CD8-positive, alpha-beta memory T cell (primary cell): ENCODE measurements around the gene COL13A1. TPM values are rescaled to one million over a fixed set of nuclear protein-coding genes. Genes with fewer than 3 reads are reported as not detected.

Experiments
- CTCF ChIA-PET: fragments of 350-600 bp; sonication (Branson Sonifier 250); formaldehyde crosslinking; loops from one replicate; lab custom pipeline; 2021; ENCODE audit warnings: antibody characterized with exemption; lab: Charles Lee
- POLR2A ChIA-PET: fragments of 350-600 bp; sonication (Branson Sonifier 250); formaldehyde crosslinking; loops from one replicate; lab custom pipeline; 2021; ENCODE audit warnings: antibody characterized with exemption; lab: Charles Lee
- DNase-seq, 5 donors: peaks; one replicate each; pipeline versions ENCODE4 v3.0.0 to v3.0.0-alpha.2; 2020 to 2022; ENCODE audit warnings: mixed read lengths in 1 of 5
- H3K27ac ChIP-seq: one replicate; pipeline ENCODE4 v1.7.0; 2013; ENCODE audit warnings: low read depth, mild to moderate bottlenecking, low read length, moderate library complexity
- H3K27me3 ChIP-seq: 2 replicates; pipeline ENCODE4 v1.7.0; 2013; ENCODE audit warnings: low read length, mild to moderate bottlenecking; ENCODE audit not compliant: insufficient read depth, poor library complexity, severe bottlenecking
- H3K36me3 ChIP-seq: 2 replicates; pipeline ENCODE4 v1.7.0; 2013; ENCODE audit warnings: mild to moderate bottlenecking, low read length, moderate library complexity; ENCODE audit not compliant: insufficient read depth
- H3K4me1 ChIP-seq: 2 replicates; pipeline ENCODE4 v1.7.0; 2013; ENCODE audit warnings: mild to moderate bottlenecking, low read length, moderate library complexity; ENCODE audit not compliant: insufficient read depth
- H3K4me3 ChIP-seq: 2 replicates; pipeline ENCODE4 v1.7.0; 2013; ENCODE audit warnings: mild to moderate bottlenecking, low read length
- H3K9me3 ChIP-seq: 2 replicates; pipeline ENCODE4 v1.7.0; 2013; ENCODE audit warnings: mild to moderate bottlenecking, low read length
- H3K27ac Mint-ChIP-seq, 8 donors: one replicate each; pipeline ENCODE4 v1.8.0; 2020 to 2021; ENCODE audit warnings: mixed read lengths in 8 of 8, mild to moderate bottlenecking in 6 of 8, inconsistent platforms in 3 of 8, moderate library complexity in 3 of 8
- H3K27me3 Mint-ChIP-seq, 2 donors: one replicate each; pipeline ENCODE4 v1.8.0; 2020 to 2021; ENCODE audit warnings: mixed read lengths in 2 of 2, mild to moderate bottlenecking in 1 of 2, moderate library complexity in 1 of 2
- H3K36me3 Mint-ChIP-seq, 3 donors: one replicate each; pipeline ENCODE4 v1.8.0; 2020 to 2021; ENCODE audit warnings: mixed read lengths in 3 of 3, inconsistent platforms in 1 of 3, mild to moderate bottlenecking in 1 of 3
- H3K4me1 Mint-ChIP-seq, 3 donors: one replicate each; pipeline ENCODE4 v1.8.0; 2020 to 2021; ENCODE audit warnings: mixed read lengths in 3 of 3, inconsistent platforms in 1 of 3, mild to moderate bottlenecking in 1 of 3
- H3K4me3 Mint-ChIP-seq, 7 donors: one replicate each; pipeline ENCODE4 v1.8.0; 2020 to 2021; ENCODE audit warnings: mixed read lengths in 7 of 7, mild to moderate bottlenecking in 6 of 7, moderate library complexity in 4 of 7, inconsistent platforms in 2 of 7
- H3K9me3 Mint-ChIP-seq, 5 donors: one replicate each; pipeline ENCODE4 v1.8.0; 2020 to 2022; ENCODE audit warnings: mixed read lengths in 5 of 5, mild to moderate bottlenecking in 3 of 5, moderate library complexity in 2 of 5, inconsistent platforms in 1 of 5
- polyA plus RNA-seq: library from polyadenylated mRNA; unstranded; fragments of 300-500 nt; fragmentation: Illumina TruSeq; gene quantifications from one replicate; pipeline ENCODE4 v1.2.3, GENCODE V29; 2021
- total RNA-seq, 2 experiments: library from RNA; stranded (reverse); gene quantifications; one replicate each; pipeline ENCODE4 v1.2.3, GENCODE V29; 2021

Gene COL13A1
- total and polyA plus RNA-seq, 3 experiments from 2014 or later: not detected

DNA sequence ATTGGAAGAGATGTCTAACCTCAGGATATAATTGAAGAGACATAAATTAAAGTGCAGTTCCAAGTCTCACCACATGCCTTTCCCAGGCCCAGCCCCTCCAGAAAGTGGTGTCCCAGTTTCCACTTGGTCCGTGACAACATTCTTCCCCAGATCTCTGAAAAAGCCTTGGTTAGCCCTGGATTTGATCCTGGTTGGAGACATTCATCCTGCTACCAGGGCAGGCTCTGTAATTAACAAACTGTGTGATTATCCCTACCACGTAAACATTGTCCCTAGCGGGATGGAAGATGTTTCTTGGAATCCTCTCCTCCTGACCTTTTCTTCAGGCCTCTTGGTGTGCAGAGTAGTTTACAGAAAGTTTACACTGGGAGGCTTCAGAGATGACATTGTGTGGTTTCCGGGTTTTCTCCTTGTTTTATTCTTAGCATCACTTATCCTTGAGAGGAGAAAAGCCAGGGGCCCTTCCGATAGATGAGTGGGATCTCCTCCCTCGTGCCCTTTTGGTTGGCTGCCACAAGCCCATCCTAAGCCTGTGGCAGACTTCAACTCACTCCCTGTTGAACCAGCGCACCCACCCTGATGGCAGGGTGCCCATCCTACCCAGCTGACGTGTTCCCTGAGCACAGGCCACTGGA is 83.8 kb downstream of the COL13A1 start:
- no peaks in the 10 kb centered on the region for H3K36me3 ChIP-seq
- no peaks in the 10 kb centered on the region for H3K27me3 ChIP-seq
- ChIA-PET CTCF (no interaction called here), POLR2A (no interaction called here)
- Mint-ChIP-seq H3K4me1 (no peaks in the 10 kb centered on the region), H3K4me3 (no peak overlapping the region), H3K9me3 (no peaks in the 10 kb centered on the region), H3K27ac (no peak overlapping the region), H3K27me3 (peaks cover 7 to 23% of the 10 kb centered on the region in 2 donors), H3K36me3 (no peaks in the 10 kb centered on the region)
- no peaks in the 10 kb centered on the region for H3K9me3 ChIP-seq
- no peak overlapping the region for H3K27ac ChIP-seq
- H3K4me1 ChIP-seq: no peaks in the 10 kb centered on the region
- no peak overlapping the region for H3K4me3 ChIP-seq
- DNase-seq: no peak

DNA sequence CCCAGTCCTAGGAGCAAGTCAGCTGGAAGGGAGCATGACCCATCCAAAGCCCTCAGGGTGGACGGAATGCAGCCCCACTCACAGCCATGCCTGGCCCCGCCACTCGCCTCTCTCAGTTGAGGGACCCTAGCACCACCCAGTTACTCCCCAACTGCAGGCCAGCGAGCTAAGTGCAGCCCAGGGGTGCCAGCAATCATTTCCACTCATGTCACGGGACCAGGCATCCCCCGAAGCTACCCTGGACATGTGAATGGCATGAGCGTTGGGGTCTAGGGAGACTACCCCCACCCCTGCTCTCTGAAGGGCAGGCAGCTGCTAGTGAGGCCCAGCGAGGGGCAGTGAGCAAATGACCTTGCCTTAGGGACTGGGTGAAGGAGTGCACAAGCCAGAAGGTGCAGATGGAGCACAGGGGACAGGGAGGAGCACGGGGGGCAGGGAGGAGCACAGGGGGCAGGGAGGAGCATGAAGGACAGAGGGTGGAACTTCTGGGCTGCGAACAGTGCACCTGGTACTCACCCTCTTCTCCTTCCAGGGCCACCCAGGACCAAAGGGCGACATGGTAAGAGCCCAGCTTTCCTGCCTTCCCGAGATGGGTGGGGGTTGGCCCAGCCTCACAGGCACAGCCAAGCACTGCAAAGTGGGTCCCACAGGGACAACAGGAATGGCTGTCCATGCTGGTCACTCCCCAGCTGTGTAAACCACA is 87.3 kb downstream of the COL13A1 start:
- H3K4me3 Mint-ChIP-seq: peak overlapping the region in 1 of 7 donors; percentile 72
- no peaks in the 10 kb centered on the region for H3K36me3 Mint-ChIP-seq
- no peak for DNase-seq
- Histone ChIP-seq H3K9me3 (no peaks in the 10 kb centered on the region), H3K4me1 (no peaks in the 10 kb centered on the region), H3K27me3 (no peaks in the 10 kb centered on the region), H3K36me3 (no peaks in the 10 kb centered on the region), H3K4me3 (no peak overlapping the region), H3K27ac (no peak overlapping the region)
- H3K27me3 Mint-ChIP-seq: peaks cover under 1 to 6% of the 10 kb centered on the region in 2 donors
- no peaks in the 10 kb centered on the region for H3K9me3 Mint-ChIP-seq
- ChIA-PET CTCF (no interaction called here), POLR2A (no interaction called here)
- no peak overlapping the region for H3K27ac Mint-ChIP-seq
- H3K4me1 Mint-ChIP-seq: no peaks in the 10 kb centered on the region

DNA sequence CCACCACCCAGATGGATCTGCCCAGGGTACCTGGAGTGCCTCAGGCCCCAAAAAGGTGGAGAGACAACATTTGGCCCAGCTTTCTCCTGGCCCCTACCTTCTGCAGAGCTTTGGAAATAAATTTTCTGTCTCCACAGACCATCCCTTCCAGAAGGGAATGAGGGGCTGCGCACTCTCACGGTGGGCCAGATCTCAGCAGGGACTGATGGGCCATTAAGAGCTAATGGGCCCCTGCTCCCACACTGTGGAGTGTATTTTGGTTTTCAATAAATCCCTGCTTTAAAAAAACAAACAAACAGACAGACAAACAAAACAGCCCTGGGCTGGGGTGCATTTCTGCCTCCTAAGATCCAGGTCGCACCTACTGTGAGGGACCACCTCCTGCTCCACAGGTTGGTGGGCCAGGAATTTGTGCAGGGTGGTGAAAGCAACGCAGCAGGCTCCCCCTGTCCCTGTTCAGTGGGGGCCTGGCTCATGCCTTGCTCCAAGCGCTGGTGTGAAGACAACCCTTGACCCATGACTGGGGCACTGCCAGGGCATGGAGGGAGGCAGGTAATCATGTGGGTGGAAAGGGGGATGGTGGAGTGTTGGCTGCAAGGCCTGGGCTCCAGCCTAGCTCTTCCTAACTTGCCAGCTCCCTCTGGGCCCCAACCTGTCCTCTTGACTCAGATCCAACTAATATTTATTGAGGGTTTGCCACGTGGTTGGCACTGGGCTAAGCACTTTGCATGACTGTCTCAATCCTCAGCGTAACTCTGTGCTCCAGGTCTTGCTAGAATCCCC is 88.5 kb downstream of the COL13A1 start:
- ChIA-PET POLR2A (no interaction called here), CTCF (no interaction called here)
- no peaks in the 10 kb centered on the region for H3K36me3 ChIP-seq
- H3K27ac Mint-ChIP-seq: no peak overlapping the region
- H3K4me3 Mint-ChIP-seq: no peak overlapping the region
- no peaks in the 10 kb centered on the region for H3K36me3 Mint-ChIP-seq
- peaks cover 3 to 10% of the 10 kb centered on the region in 2 donors for H3K27me3 Mint-ChIP-seq
- H3K4me3 ChIP-seq: no peak overlapping the region
- no peaks in the 10 kb centered on the region for H3K9me3 ChIP-seq
- H3K27me3 ChIP-seq: no peaks in the 10 kb centered on the region
- DNase-seq: no peak
- H3K9me3 Mint-ChIP-seq: no peaks in the 10 kb centered on the region
- H3K27ac ChIP-seq: no peak overlapping the region
- H3K4me1 Mint-ChIP-seq: no peaks in the 10 kb centered on the region
- H3K4me1 ChIP-seq: no peaks in the 10 kb centered on the region

DNA sequence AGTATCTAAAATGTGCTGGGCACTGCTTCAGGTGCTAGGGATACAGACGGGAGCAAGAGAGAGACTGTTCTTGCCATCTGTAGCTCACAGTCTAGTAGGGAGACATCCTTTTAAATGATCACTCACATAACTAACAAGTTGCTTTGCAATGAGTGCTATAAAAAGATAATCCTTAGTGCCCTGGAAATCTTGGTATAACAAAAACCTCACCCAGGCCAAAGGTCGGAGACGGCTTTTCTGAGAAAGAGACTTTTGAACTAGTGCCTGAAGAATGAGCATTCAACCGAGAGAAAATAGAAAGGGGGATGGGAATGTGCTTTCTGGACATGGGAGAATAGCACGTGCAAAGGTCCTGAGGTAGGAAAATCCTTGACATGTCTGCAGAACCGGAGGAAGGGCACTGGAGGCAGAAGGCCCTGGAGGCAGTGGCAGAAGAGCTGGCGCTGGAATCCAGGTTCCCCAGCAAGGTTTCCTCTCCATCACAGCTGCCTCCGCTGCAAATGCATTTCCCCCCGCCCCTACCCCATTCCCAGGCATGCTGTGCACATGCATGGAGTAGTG is 89.4 kb downstream of the COL13A1 start:
- Histone ChIP-seq H3K27me3 (no peaks in the 10 kb centered on the region), H3K4me3 (no peak overlapping the region), H3K36me3 (no peaks in the 10 kb centered on the region), H3K27ac (no peak overlapping the region), H3K4me1 (no peaks in the 10 kb centered on the region), H3K9me3 (no peaks in the 10 kb centered on the region)
- H3K4me3 Mint-ChIP-seq: no peak overlapping the region
- peaks cover 6 to 10% of the 10 kb centered on the region in 2 donors for H3K27me3 Mint-ChIP-seq
- no peaks in the 10 kb centered on the region for H3K36me3 Mint-ChIP-seq
- DNase-seq: no peak
- no peaks in the 10 kb centered on the region for H3K4me1 Mint-ChIP-seq
- no peaks in the 10 kb centered on the region for H3K9me3 Mint-ChIP-seq
- ChIA-PET CTCF (no interaction called here), POLR2A (no interaction called here)
- H3K27ac Mint-ChIP-seq: peak overlapping the region in 1 of 8 donors; percentile 35

DNA sequence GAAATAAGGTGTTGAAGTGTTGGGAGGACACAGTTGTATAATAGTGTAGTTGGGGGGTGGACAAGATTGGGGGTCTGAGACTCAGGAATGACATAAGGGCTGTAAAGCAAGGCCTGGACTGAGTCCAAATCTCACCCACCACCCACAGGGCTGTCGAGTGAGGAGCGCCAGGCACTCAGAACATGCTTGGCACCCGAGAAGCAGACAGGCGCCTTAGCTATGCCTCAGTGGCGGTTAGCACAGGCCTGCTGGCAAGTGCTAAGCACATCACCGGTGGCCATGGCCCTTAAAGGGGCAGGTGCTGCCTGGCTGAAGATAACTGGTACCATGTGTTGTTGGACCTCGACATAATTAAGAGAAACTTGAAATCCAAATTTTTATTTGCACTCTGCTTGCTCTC is 90.7 kb downstream of the COL13A1 start:
- H3K4me3 Mint-ChIP-seq: no peak overlapping the region
- ChIA-PET POLR2A (no interaction called here), CTCF (no interaction called here)
- H3K36me3 Mint-ChIP-seq: no peaks in the 10 kb centered on the region
- H3K4me1 Mint-ChIP-seq: no peaks in the 10 kb centered on the region
- Histone ChIP-seq H3K27me3 (no peaks in the 10 kb centered on the region), H3K36me3 (no peaks in the 10 kb centered on the region), H3K4me3 (no peak overlapping the region), H3K9me3 (no peaks in the 10 kb centered on the region), H3K4me1 (no peaks in the 10 kb centered on the region), H3K27ac (no peak overlapping the region)
- peaks cover 7 to 9% of the 10 kb centered on the region in 2 donors for H3K27me3 Mint-ChIP-seq
- no peak for DNase-seq
- H3K9me3 Mint-ChIP-seq: no peaks in the 10 kb centered on the region
- no peak overlapping the region for H3K27ac Mint-ChIP-seq

DNA sequence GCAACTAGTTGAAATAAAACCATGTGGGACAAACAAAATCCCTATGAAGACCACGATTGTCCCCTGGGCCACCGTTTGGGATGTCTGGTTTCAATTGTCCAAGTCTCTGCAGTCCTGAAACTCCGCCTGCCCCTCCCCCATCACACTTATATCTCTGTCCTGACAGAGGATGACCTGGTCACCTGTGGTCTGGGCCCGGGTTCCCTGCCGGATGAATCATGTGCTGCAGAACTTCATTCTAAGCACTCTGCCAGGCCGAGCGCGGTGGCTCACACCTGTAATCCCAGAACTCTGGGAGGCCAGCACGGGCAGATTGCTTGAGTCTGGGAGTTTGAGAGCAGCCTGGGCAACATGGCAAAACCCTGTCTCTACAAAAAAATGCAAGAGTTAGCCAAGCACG is 91.1 kb downstream of the COL13A1 start:
- H3K4me3 ChIP-seq: no peak overlapping the region
- H3K27me3 Mint-ChIP-seq: peaks cover 7 to 9% of the 10 kb centered on the region in 2 donors
- DNase-seq: no peak
- ChIA-PET POLR2A (no interaction called here), CTCF (no interaction called here)
- H3K27ac ChIP-seq: no peak overlapping the region
- H3K4me3 Mint-ChIP-seq: no peak overlapping the region
- no peaks in the 10 kb centered on the region for H3K9me3 Mint-ChIP-seq
- H3K4me1 ChIP-seq: no peaks in the 10 kb centered on the region
- H3K4me1 Mint-ChIP-seq: no peaks in the 10 kb centered on the region
- H3K9me3 ChIP-seq: no peaks in the 10 kb centered on the region
- no peaks in the 10 kb centered on the region for H3K36me3 ChIP-seq
- H3K27ac Mint-ChIP-seq: no peak overlapping the region
- no peaks in the 10 kb centered on the region for H3K27me3 ChIP-seq
- H3K36me3 Mint-ChIP-seq: no peaks in the 10 kb centered on the region

DNA sequence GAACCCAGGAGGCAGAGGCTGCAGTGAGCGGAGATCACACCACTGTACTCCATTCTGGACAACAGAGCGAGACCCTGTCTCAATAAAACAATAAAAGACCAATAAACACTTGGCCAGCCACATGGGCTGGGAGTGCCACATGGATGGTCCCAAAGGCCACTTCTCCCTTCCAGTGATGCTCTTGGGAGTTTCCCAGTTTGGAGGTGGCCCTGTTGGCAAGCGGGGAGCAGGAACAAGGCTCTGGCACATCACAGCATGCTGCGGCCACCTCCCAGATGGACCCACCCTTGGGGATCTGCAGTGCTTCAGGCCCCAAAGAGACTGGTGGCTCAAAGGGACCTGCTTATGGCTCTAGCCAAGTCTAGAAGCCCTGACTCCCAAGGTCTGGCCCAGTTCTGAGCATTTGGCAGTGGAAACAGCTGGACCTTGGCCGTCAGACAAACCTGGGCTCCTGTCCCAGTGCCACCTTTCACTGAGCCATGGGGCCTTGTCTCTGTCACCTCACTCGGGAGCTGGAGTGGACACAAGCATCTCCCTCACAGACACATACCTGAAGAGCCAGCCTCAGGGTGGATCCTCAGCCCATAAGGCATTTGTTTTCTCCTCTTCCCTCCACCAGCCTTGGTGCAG is 91.7 kb downstream of the COL13A1 start:
- H3K4me1 Mint-ChIP-seq: no peaks in the 10 kb centered on the region
- Histone ChIP-seq H3K4me3 (no peak overlapping the region), H3K4me1 (no peaks in the 10 kb centered on the region), H3K27ac (no peak overlapping the region), H3K36me3 (no peaks in the 10 kb centered on the region), H3K9me3 (no peaks in the 10 kb centered on the region), H3K27me3 (no peaks in the 10 kb centered on the region)
- H3K9me3 Mint-ChIP-seq: no peaks in the 10 kb centered on the region
- no peak overlapping the region for H3K4me3 Mint-ChIP-seq
- ChIA-PET POLR2A (no interaction called here), CTCF (no interaction called here)
- no peak overlapping the region for H3K27ac Mint-ChIP-seq
- no peak for DNase-seq
- H3K36me3 Mint-ChIP-seq: no peaks in the 10 kb centered on the region
- H3K27me3 Mint-ChIP-seq: peaks cover 7 to 9% of the 10 kb centered on the region in 2 donors
